HG03108 (cell line): ENCODE measurements around the gene FAM210B.
"Not testable (repeated sequence)": the region's sequence is repeated elsewhere in the genome, so short reads cannot be mapped to it uniquely, and the experiment has no call there.

Experiments used
- ATAC-seq: cut with Tn5 transposase; IDR thresholded peaks from one replicate; pipeline ENCODE4 v1.9.1; 2021; ENCODE audit warnings: moderate library complexity; ENCODE audit not compliant: unreplicated experiment

Gene FAM210B

DNA sequence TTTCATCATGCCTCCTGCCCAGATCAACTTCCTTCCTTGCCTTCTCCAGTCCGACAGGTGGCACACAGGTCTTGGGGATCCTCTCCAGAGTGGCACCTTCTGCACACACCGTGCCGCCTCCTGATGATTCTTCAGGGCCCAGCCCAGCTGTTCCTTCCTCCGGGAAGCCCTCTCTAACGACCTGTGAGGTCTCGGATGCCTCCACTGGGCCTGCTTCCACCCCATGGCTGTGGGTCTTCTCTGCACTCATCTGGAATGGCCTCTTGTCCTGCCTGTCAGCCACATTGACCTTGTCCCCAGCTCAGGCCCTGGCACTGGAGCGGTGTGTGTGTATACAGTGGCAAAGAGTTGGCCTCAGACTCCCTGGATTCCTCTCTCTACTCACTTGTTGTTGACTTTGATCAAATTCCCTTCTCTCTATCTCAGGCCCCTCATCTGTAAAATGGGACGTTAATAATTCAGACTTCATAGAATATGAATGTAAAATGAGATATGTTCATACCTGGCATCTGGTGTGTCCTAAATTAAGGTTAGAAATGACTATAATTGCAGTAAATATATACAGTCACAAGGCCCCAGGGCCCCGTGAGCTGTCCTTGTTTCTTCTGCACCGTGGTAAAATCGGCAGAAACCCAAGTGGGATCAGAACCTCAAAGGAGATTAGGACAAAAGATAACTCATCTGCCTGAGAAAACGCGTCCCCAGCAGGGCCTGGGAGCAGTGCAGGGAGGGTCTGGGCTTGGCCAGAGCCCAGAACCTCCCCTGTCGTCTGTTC is 1.5 kb downstream of the FAM210B start:
- ATAC-seq = no peak

GRCh38 chr20:56360908-56361205 is 2.1 kb downstream of the FAM210B start:
- no peak for ATAC-seq

- ATAC-seq = no peak
Observed at GRCh38 chr20:56361900-56362299, 3.1 kb downstream of the FAM210B start.

- ATAC-seq = no peak
Observed at GRCh38 chr20:56362833-56363413, 4.1 kb downstream of the FAM210B start.

GRCh38 chr20:56363491-56363890 is 4.7 kb downstream of the FAM210B start:
- ATAC-seq = no peak

GRCh38 chr20:56368351-56369134 is 9.8 kb downstream of the FAM210B start:
- ATAC-seq = no peak

DNA sequence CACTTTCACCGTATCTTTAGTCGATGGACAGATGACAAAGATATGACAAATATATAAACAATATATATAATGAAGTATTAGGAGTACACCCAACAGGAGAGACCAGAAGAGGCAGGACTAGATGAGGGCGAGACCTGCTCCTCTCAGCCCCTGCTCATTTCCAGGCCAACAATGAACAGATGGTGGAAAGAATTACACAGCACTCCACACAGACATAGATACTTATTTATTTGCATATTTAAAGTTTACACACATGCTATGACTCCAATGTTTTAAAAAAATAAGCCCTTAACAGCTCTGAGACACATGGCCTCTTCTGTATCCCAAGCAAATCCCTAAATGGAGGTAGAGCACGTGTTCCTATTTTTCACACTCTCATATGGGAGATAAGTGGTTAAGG is 10.4 kb downstream of the FAM210B start:
- no peak for ATAC-seq

GRCh38 chr20:56371977-56372376 is 13.2 kb downstream of the FAM210B start:
- ATAC-seq = no peak

DNA sequence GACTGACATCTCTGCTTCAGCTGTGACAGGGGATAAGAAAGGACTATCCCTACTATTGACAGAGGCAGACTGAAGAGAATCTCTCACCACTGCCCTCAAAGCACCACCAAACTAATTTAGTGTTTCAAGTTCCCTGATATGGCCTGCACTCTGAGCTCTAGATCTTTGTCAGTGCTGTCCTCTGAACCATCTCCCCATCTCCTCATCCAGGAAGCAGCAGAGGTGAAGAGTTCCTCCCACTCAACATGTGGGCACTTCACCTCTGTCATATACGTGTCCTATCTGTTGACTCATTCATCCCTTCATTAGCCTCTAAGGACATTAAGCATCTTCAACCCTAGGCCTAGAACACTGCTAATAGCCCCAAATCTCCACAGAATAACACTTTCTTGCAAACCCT is 14.1 kb downstream of the FAM210B start:
- no peak for ATAC-seq

- ATAC-seq = no peak
Observed at GRCh38 chr20:56373942-56374341, 15.2 kb downstream of the FAM210B start.

DNA sequence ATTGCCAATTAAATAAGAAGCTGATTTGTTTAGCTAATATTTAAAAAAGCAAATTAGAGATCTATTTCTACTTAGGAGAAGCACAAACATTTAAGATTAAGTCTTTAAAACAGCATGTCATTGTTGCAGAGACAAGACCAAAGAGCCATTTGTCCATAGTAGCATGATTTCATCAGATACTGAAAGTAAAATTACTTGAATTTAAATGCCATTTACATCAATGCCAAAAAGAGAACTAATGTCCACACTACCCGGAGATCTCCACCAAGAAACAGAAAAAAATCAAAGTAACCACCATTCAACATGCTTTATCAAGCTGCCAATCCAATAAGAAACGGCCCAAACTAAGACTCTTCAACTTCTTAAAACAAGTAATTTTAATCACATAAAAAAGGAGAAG is 17.6 kb downstream of the FAM210B start:
- ATAC-seq = no peak

DNA sequence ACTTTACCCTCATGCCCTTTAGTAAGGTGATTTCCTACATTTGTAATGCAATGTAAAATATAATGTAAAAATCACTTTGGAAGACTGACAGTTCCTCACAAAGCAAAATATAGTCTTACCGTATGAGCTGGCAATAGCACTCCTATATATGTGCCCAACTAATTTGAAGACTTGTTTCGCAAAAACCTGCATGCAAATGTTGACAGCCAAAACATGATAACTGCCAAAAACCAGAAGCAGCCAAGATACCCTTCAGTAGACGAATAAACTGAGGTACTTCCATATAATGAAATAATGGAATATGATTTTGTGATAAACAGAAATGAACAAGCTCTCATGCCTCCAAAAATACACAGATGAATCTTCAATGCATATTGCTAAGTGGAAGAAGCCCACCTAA is 19.6 kb downstream of the FAM210B start:
- no peak for ATAC-seq

DNA sequence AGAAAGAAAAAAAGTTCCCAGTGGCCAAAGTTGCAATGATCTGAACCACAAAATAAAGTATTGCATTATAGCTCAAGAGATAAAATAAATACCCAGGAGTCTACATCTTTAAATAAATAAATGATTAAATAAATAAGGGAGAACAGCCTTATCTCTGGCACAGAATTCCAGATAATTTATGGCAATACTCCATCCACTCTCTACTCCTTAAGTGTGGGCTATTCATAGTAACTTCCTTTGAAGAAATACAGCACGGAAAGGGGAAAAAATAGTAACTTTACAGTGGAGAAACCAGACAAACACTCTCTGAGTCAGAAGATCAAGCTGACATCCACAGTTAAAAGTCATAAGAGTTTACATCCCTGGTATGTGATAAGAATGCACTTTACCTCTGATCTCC is 21.6 kb downstream of the FAM210B start:
- no peak for ATAC-seq

- ATAC-seq = no peak
Observed at GRCh38 chr20:56381501-56381900, 22.7 kb downstream of the FAM210B start.

GRCh38 chr20:56382696-56383095 is 23.9 kb downstream of the FAM210B start:
- ATAC-seq = no peak

DNA sequence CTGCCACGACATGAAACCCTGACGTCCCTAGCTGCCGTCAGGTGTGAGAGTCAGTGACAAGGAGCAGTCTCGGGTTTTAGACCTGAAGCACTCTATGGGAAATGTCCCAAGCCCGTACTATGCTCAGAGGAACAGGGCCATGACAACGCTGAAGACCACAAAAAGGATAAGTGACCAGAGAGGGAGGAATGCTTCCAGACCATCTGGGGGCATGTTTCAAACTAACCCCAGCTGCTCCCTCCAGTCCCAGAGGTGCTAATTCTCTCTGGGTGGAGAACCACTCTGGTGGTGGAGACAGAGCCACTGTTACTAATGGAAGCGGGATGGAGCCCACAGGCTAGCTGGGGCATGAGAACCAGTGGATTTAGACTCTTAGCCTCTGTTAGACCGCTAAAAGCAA is 24.6 kb downstream of the FAM210B start:
- no peak for ATAC-seq

DNA sequence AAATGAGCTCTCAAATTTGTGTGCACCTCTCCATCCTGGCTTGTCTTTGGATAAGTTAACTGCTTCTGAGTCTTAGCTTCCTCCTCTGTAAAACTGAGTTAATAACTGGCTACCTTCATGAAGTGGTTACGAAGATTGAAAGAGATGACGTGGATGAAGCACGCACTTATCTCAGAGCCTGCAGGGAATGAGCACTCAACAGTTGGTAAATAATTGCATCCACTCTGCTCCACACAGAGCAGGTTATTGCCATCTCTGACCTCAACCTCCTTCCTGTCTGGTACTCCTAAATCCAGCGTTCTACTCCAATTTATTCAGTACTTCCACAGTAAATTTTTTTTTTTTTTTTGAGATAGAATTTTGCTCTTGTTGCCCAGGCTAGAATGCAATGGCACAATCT is 26.4 kb downstream of the FAM210B start:
- ATAC-seq = no peak

DNA sequence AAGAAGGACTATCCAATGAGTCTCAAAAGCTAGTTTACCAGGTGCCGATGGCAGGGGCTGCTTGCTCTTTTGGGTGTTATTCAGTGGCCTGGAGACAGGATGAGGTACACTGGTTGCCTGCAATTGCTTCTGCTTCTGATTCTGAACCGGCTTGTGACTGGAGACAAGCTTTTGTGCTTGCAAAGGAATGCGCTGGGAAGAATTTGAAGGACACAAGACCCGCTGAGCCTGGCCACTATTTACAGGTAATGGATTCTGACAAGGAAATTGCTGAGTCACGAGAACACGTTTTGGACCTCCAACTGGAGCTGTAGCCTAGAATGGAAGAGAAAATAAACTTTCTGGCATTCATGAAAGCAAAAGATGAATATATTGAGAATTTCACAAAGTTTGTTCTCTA is 27.4 kb downstream of the FAM210B start:
- no peak for ATAC-seq

DNA sequence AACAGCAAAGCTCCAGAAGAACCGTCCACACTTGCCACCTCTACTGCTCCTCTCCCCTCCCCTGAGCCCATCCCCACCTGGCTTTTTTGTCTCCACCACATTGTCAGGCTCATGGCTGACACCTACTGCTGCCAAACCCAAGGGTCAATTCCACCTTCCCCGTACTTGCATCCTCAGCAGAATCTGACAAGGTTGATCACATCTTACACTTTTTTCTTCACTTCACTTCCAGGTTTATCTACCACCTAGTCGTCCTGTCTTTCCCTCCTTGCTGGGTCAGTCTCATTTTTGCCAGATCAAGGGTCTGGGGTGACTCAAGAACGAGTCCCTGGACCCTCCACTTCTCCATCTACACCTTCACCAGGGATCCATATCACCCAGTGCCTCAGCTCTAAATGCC is 30.1 kb downstream of the FAM210B start:
- ATAC-seq = no peak

GRCh38 chr20:56389807-56390206 is 31.0 kb downstream of the FAM210B start:
- ATAC-seq = no peak

DNA sequence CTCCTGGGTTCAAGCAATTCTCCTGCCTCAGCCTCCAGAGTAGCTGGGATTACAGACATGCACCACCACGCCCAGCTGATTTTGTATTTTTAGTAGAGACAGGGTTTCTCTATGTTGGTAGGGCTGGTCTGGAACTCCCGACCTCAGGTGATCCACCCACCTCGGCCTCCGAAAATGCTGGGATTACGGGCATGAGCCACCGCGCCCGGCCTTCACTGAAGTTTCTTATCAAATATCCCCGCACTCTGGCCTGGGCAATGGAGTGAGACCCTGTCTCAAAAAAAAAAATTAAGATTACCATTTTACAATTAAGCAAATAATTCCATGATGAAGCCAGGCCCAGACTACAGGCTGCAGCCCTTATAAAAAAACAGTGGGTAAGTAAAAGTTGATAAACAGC is 31.6 kb downstream of the FAM210B start:
- not testable (repeated sequence) for ATAC-seq

DNA sequence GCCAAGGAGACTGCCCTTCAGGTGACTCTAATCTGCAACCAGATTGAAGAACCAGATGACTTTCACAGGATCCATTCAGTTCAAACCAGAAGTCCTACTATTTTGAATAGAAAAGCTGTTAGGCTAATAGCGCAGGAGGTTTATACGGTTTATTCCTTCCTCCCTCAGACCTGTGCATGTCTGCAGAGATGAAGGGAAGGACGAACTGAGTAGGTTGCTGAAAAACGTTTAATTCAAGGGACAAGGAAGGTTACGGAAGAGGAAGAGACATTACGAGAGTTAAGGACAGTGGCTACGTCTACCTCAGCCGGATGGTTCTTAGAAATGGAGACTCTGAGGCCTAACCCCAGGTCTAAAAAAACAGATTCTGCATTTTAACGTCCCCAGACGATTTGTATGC is 32.3 kb downstream of the FAM210B start:
- no peak for ATAC-seq
